HG02588 (cell line): ENCODE measurements around the gene IL6.
"Not testable (repeated sequence)": the region's sequence is repeated elsewhere in the genome, so short reads cannot be mapped to it uniquely, and the experiment has no call there.

Experiments used
- ATAC-seq: cut with Tn5 transposase; IDR thresholded peaks from one replicate; pipeline ENCODE4 v1.9.1; 2021; ENCODE audit warnings: mild to moderate bottlenecking, moderate library complexity; ENCODE audit not compliant: unreplicated experiment

The IL6 gene

DNA sequence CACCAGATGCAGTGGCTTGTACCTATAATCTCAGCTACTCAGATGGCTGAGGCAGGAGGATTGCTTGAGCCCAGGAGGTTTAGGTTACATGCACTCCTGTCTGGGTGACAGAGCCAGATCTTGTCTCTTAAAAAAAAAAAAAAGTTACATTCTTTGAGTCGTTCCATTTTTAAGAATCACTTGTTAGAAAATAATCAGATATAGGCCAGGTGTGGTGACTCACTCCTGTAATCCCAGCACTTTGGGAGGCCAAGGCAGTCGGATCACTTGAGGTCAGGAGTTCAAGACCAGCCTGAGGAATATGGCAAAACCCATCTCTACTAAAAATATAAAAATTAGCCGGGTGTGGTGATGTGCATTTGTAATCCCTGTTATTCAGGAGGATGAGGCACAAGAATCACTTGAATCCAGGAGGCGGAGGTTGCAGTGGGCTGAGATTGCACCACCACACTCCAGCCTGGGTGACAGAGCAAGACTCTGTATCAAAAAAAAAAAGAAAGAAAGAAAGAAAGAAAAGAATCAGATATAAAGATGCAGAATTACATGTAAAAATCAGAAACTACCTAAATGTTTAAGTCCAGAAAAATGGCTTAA is 52.8 kb downstream of the IL6 start:
- not testable (repeated sequence) for ATAC-seq

- no peak for ATAC-seq
These were observed 54.3 kb downstream of the IL6 start for GRCh38 chr7:22781230-22781711.
